ENCODE results near the gene DSG3. TPM values are rescaled to one million over a fixed set of nuclear protein-coding genes. Genes with fewer than 3 reads are reported as not detected.

DSG3 gene
- not detected for polyA plus RNA-seq

GRCh38 chr18:31447530-31448191 lies at the start of gene DSG3:
DSG3 (plus strand) TSS chr18:31447741; CDS start chr18:31447878, 137 bp downstream.
- DNase-seq, result no peak
- Mint-ChIP-seq H3K4me3 (no peak within 1 kb of the TSS), H3K4me1 (no peaks in the 10 kb centered on the region), H3K27me3 (ENCODE audit: low read depth in 3 of 3) (peaks cover 0 to 2% (median 0%) of the 10 kb centered on the region in 3 donors), H3K36me3 (no peaks in the 10 kb centered on the region), H3K27ac (no peak within 1 kb of the TSS), H3K9me3 (peaks cover 0 to 4% (median 0%) of the 10 kb centered on the region in 6 donors)

- Mint-ChIP-seq H3K27me3 (ENCODE audit: low read depth in 3 of 3) (peaks cover 0 to 2% (median 0%) of the 10 kb centered on the region in 3 donors), H3K4me3 (no peak overlapping the region), H3K9me3 (peaks cover 0 to 5% (median 0%) of the 10 kb centered on the region in 6 donors), H3K4me1 (no peaks in the 10 kb centered on the region), H3K27ac (no peak overlapping the region), H3K36me3 (no peaks in the 10 kb centered on the region)
- no peak for DNase-seq
Measured at GRCh38 chr18:31398191-31398590, 49.4 kb upstream of the DSG3 start.

- H3K36me3 Mint-ChIP-seq, result no peaks in the 10 kb centered on the region
- H3K9me3 Mint-ChIP-seq, result peaks cover 0 to 5% (median under 1%) of the 10 kb centered on the region in 6 donors
- H3K27me3 Mint-ChIP-seq (ENCODE audit: low read depth in 3 of 3), result peaks cover 0 to 2% (median 0%) of the 10 kb centered on the region in 3 donors
- H3K27ac Mint-ChIP-seq, result no peak overlapping the region
- no peak for DNase-seq
- H3K4me3 Mint-ChIP-seq, result no peak overlapping the region
- no peaks in the 10 kb centered on the region for H3K4me1 Mint-ChIP-seq
Measured at GRCh38 chr18:31399306-31400032, 48.1 kb upstream of the DSG3 start.

- Mint-ChIP-seq H3K4me1 (no peaks in the 10 kb centered on the region), H3K9me3 (peaks cover 0 to 4% (median under 1%) of the 10 kb centered on the region in 6 donors), H3K27ac (no peak overlapping the region), H3K27me3 (ENCODE audit: low read depth in 3 of 3) (peaks cover 0 to 2% (median 0%) of the 10 kb centered on the region in 3 donors), H3K36me3 (no peaks in the 10 kb centered on the region), H3K4me3 (no peak overlapping the region)
- no peak for DNase-seq
Measured at GRCh38 chr18:31401156-31402025, 46.1 kb upstream of the DSG3 start.

GRCh38 chr18:31402026-31402373 lies 45.5 kb upstream of the DSG3 start:
- peaks cover 0 to 3% (median 1%) of the 10 kb centered on the region in 6 donors for H3K9me3 Mint-ChIP-seq
- no peak for DNase-seq
- peaks cover 0 to under 1% (median 0%) of the 10 kb centered on the region in 3 donors for H3K27me3 Mint-ChIP-seq (ENCODE audit: low read depth in 3 of 3)
- no peaks in the 10 kb centered on the region for H3K4me1 Mint-ChIP-seq
- H3K36me3 Mint-ChIP-seq, result no peaks in the 10 kb centered on the region
- H3K4me3 Mint-ChIP-seq, result no peak overlapping the region
- H3K27ac Mint-ChIP-seq, result no peak overlapping the region

GRCh38 chr18:31403409-31403808 lies 44.1 kb upstream of the DSG3 start:
- Mint-ChIP-seq H3K27ac (no peak overlapping the region), H3K4me3 (no peak overlapping the region), H3K9me3 (peaks cover 0 to 5% (median 1%) of the 10 kb centered on the region in 6 donors), H3K27me3 (ENCODE audit: low read depth in 3 of 3) (no peaks in the 10 kb centered on the region), H3K4me1 (no peaks in the 10 kb centered on the region), H3K36me3 (no peaks in the 10 kb centered on the region)
- DNase-seq, result no peak

GRCh38 chr18:31407649-31408048 lies 39.9 kb upstream of the DSG3 start:
- H3K9me3 Mint-ChIP-seq, result peaks cover 0 to 13% (median 3%) of the 10 kb centered on the region in 6 donors
- H3K27ac Mint-ChIP-seq, result no peak overlapping the region
- H3K36me3 Mint-ChIP-seq, result no peaks in the 10 kb centered on the region
- no peak overlapping the region for H3K4me3 Mint-ChIP-seq
- no peaks in the 10 kb centered on the region for H3K27me3 Mint-ChIP-seq (ENCODE audit: low read depth in 3 of 3)
- no peaks in the 10 kb centered on the region for H3K4me1 Mint-ChIP-seq
- no peak for DNase-seq

- no peak overlapping the region for H3K27ac Mint-ChIP-seq
- peaks cover 0 to 13% (median 1%) of the 10 kb centered on the region in 6 donors for H3K9me3 Mint-ChIP-seq
- no peaks in the 10 kb centered on the region for H3K4me1 Mint-ChIP-seq
- no peaks in the 10 kb centered on the region for H3K27me3 Mint-ChIP-seq (ENCODE audit: low read depth in 3 of 3)
- DNase-seq, result no peak
- H3K36me3 Mint-ChIP-seq, result no peaks in the 10 kb centered on the region
- no peak overlapping the region for H3K4me3 Mint-ChIP-seq
Measured at GRCh38 chr18:31409276-31409675, 38.3 kb upstream of the DSG3 start.

GRCh38 chr18:31410716-31411483 lies 36.6 kb upstream of the DSG3 start:
- no peak overlapping the region for H3K4me3 Mint-ChIP-seq
- H3K36me3 Mint-ChIP-seq, result no peaks in the 10 kb centered on the region
- no peak for DNase-seq
- no peak overlapping the region for H3K27ac Mint-ChIP-seq
- H3K27me3 Mint-ChIP-seq (ENCODE audit: low read depth in 3 of 3), result no peaks in the 10 kb centered on the region
- H3K4me1 Mint-ChIP-seq, result no peaks in the 10 kb centered on the region
- peaks cover 0 to 17% (median 2%) of the 10 kb centered on the region in 6 donors for H3K9me3 Mint-ChIP-seq

GRCh38 chr18:31413137-31413536 lies 34.4 kb upstream of the DSG3 start:
- Mint-ChIP-seq H3K27ac (no peak overlapping the region), H3K9me3 (peaks cover 0 to 12% (median 3%) of the 10 kb centered on the region in 6 donors), H3K27me3 (ENCODE audit: low read depth in 3 of 3) (no peaks in the 10 kb centered on the region), H3K4me1 (no peaks in the 10 kb centered on the region), H3K36me3 (no peaks in the 10 kb centered on the region), H3K4me3 (no peak overlapping the region)
- no peak for DNase-seq

GRCh38 chr18:31417850-31418249 lies 29.7 kb upstream of the DSG3 start:
- Mint-ChIP-seq H3K36me3 (no peaks in the 10 kb centered on the region), H3K27ac (no peak overlapping the region), H3K9me3 (peaks cover 0 to 7% (median 3%) of the 10 kb centered on the region in 6 donors), H3K4me1 (no peaks in the 10 kb centered on the region), H3K27me3 (ENCODE audit: low read depth in 3 of 3) (peaks cover 0 to 3% (median 2%) of the 10 kb centered on the region in 3 donors), H3K4me3 (no peak overlapping the region)
- DNase-seq, result no peak

GRCh38 chr18:31419457-31419932 lies 28.0 kb upstream of the DSG3 start:
- H3K9me3 Mint-ChIP-seq, result peaks cover 0 to 5% (median 3%) of the 10 kb centered on the region in 6 donors
- H3K4me3 Mint-ChIP-seq, result no peak overlapping the region
- H3K27ac Mint-ChIP-seq, result no peak overlapping the region
- H3K4me1 Mint-ChIP-seq, result no peaks in the 10 kb centered on the region
- no peaks in the 10 kb centered on the region for H3K36me3 Mint-ChIP-seq
- peaks cover 0 to 5% (median 2%) of the 10 kb centered on the region in 3 donors for H3K27me3 Mint-ChIP-seq (ENCODE audit: low read depth in 3 of 3)
- DNase-seq, result no peak

GRCh38 chr18:31420032-31420431 lies 27.5 kb upstream of the DSG3 start:
- Mint-ChIP-seq H3K27me3 (ENCODE audit: low read depth in 3 of 3) (peaks cover 0 to 5% (median 2%) of the 10 kb centered on the region in 3 donors), H3K4me1 (no peaks in the 10 kb centered on the region), H3K4me3 (no peak overlapping the region), H3K27ac (no peak overlapping the region), H3K9me3 (peaks cover 0 to 5% (median 1%) of the 10 kb centered on the region in 6 donors), H3K36me3 (no peaks in the 10 kb centered on the region)
- no peak for DNase-seq
